H9 (cell line): ENCODE results near the gene ZNF429. TPM values are rescaled to one million over a fixed set of nuclear protein-coding genes. Genes with fewer than 3 reads are reported as not detected.

Experiments used
- DNase-seq: peaks from one replicate; pipeline ENCODE4 v3.0.0-alpha.2; 2017
- H2AFZ ChIP-seq: one replicate; pipeline ENCODE4 v1.6.1; 2013; ENCODE audit warnings: mild to moderate bottlenecking, low read length, control low read depth, moderate library complexity
- H2AK5ac ChIP-seq: 2 replicates; pipeline ENCODE4 v1.6.1; 2013; ENCODE audit warnings: low read length, control low read depth, mixed read lengths; ENCODE audit not compliant: insufficient read length
- H2BK120ac ChIP-seq: one replicate; pipeline ENCODE4 v1.6.1; 2013; ENCODE audit warnings: low read depth, mild to moderate bottlenecking, low read length, control low read depth, inconsistent platforms; ENCODE audit not compliant: poor library complexity, severe bottlenecking
- H2BK12ac ChIP-seq: 2 replicates; pipeline ENCODE4 v1.6.1; 2013; ENCODE audit warnings: low read length, control low read depth, mixed read lengths, low read depth; ENCODE audit not compliant: insufficient read length
- H2BK15ac ChIP-seq: 2 replicates; pipeline ENCODE4 v1.6.1; 2013; ENCODE audit warnings: low read depth, low read length, control low read depth
- H2BK20ac ChIP-seq: one replicate; pipeline ENCODE4 v1.6.1; 2013; ENCODE audit warnings: low read depth, mild to moderate bottlenecking, low read length, control low read depth, inconsistent platforms; ENCODE audit not compliant: poor library complexity, severe bottlenecking
- H2BK5ac ChIP-seq: 2 replicates; pipeline ENCODE4 v1.6.1; 2013; ENCODE audit warnings: low read length, control low read depth, mixed read lengths; ENCODE audit not compliant: insufficient read length
- H3K14ac ChIP-seq: 2 replicates; pipeline ENCODE4 v1.6.1; 2013; ENCODE audit warnings: low read length, control low read depth; ENCODE audit not compliant: insufficient read depth
- H3K18ac ChIP-seq: 2 replicates; pipeline ENCODE4 v1.6.1; 2013; ENCODE audit warnings: low read depth, mild to moderate bottlenecking, mixed read lengths, low read length, control low read depth; ENCODE audit not compliant: insufficient read length
- H3K23ac ChIP-seq: 2 replicates; pipeline ENCODE4 v1.6.1; 2013; ENCODE audit warnings: low read length, control low read depth, mixed read lengths, low read depth; ENCODE audit not compliant: insufficient read length
- H3K23me2 ChIP-seq: 2 replicates; pipeline ENCODE4 v1.6.1; 2013; ENCODE audit warnings: low read depth, mild to moderate bottlenecking, mixed read lengths, low read length, control low read depth; ENCODE audit not compliant: insufficient read length, poor library complexity, severe bottlenecking
- H3K27ac ChIP-seq: 2 replicates; pipeline ENCODE4 v1.5.1; 2013; ENCODE audit warnings: low read length, control low read depth, mixed read lengths, low read depth; ENCODE audit not compliant: insufficient read length
- H3K27me3 ChIP-seq: 2 replicates; pipeline ENCODE4 v1.6.1; 2013; ENCODE audit warnings: low read length, control low read depth, inconsistent platforms; ENCODE audit not compliant: insufficient read depth
- H3K4ac ChIP-seq: 2 replicates; pipeline ENCODE4 v1.6.1; 2013; ENCODE audit warnings: low read depth, mild to moderate bottlenecking, control low read depth, inconsistent platforms, low read length, moderate library complexity
- H3K4me1 ChIP-seq: 2 replicates; pipeline ENCODE4 v1.6.1; 2013; ENCODE audit warnings: low read length, control low read depth, inconsistent platforms; ENCODE audit not compliant: insufficient read depth
- H3K4me2 ChIP-seq: 2 replicates; pipeline ENCODE4 v1.6.1; 2013; ENCODE audit warnings: low read length, control low read depth, mixed read lengths; ENCODE audit not compliant: insufficient read length, insufficient read depth
- H3K56ac ChIP-seq: 2 replicates; pipeline ENCODE4 v1.6.1; 2013; ENCODE audit warnings: low read depth, mild to moderate bottlenecking, mixed read lengths, low read length, control low read depth; ENCODE audit not compliant: insufficient read length
- H3K79me1 ChIP-seq: 2 replicates; pipeline ENCODE4 v1.6.1; 2013; ENCODE audit warnings: low read depth, mild to moderate bottlenecking, moderate library complexity, low read length, control low read depth, inconsistent platforms; ENCODE audit not compliant: insufficient read depth, poor library complexity, severe bottlenecking
- H3K79me2 ChIP-seq: 2 replicates; pipeline ENCODE4 v1.6.1; 2013; ENCODE audit warnings: low read length, control low read depth, inconsistent platforms; ENCODE audit not compliant: insufficient read depth
- H3K9ac ChIP-seq: 2 replicates; pipeline ENCODE4 v1.6.1; 2013; ENCODE audit warnings: low read length, control low read depth, mixed read lengths; ENCODE audit not compliant: insufficient read length; ENCODE audit errors: extremely low read depth
- H3K9me3 ChIP-seq: one replicate; pipeline ENCODE4 v1.6.1; 2013; ENCODE audit warnings: low read depth, low read length, inconsistent platforms; ENCODE audit not compliant: control insufficient read depth
- H3T11ph ChIP-seq: one replicate; pipeline ENCODE4 v1.6.1; 2013; ENCODE audit warnings: mild to moderate bottlenecking, low read length, control low read depth, inconsistent platforms
- H4K20me1 ChIP-seq: one replicate; pipeline ENCODE4 v1.6.1; 2013; ENCODE audit not compliant: control insufficient read depth, insufficient read length, insufficient read depth
- H4K5ac ChIP-seq: 2 replicates; pipeline ENCODE4 v1.6.1; 2013; ENCODE audit warnings: low read depth, mild to moderate bottlenecking, mixed read lengths, low read length, control low read depth; ENCODE audit not compliant: insufficient read length
- H4K8ac ChIP-seq: replicated peaks from 2 replicates; pipeline ENCODE4 v1.6.1; 2013; ENCODE audit warnings: low read length, control low read depth, mixed read lengths, low read depth; ENCODE audit not compliant: insufficient read length
- H4K91ac ChIP-seq: 2 replicates; pipeline ENCODE4 v1.6.1; 2013; ENCODE audit warnings: low read depth, mild to moderate bottlenecking, moderate library complexity, mixed read lengths, low read length, control low read depth; ENCODE audit not compliant: insufficient read length
- H3K27ac Mint-ChIP-seq, 3 experiments: 2 replicates in 2 of 3; 3 replicates in 1 of 3; pipeline ENCODE4 v1.8.0; 2020 to 2021; ENCODE audit warnings: mixed read lengths in 3 of 3, mild to moderate bottlenecking in 1 of 3, moderate library complexity in 1 of 3
- H3K27me3 Mint-ChIP-seq: 2 replicates; pipeline ENCODE4 v1.8.0; 2021; ENCODE audit warnings: low read depth, mild to moderate bottlenecking, moderate library complexity, mixed read lengths
- H3K36me3 Mint-ChIP-seq, 3 experiments: 2 replicates in 2 of 3; 3 replicates in 1 of 3; pipeline ENCODE4 v1.8.0; 2020 to 2021; ENCODE audit warnings: low read depth in 3 of 3, mixed read lengths in 3 of 3; ENCODE audit not compliant: insufficient read depth in 1 of 3
- H3K4me1 Mint-ChIP-seq, 2 experiments: 2 replicates each; pipeline ENCODE4 v1.8.0; 2020; ENCODE audit warnings: mixed read lengths in 2 of 2
- H3K4me3 Mint-ChIP-seq, 2 experiments: 2 replicates in 1 of 2; 3 replicates in 1 of 2; pipeline ENCODE4 v1.8.0; 2020 to 2021; ENCODE audit warnings: mild to moderate bottlenecking in 2 of 2, mixed read lengths in 2 of 2, moderate library complexity in 1 of 2
- H3K9me3 Mint-ChIP-seq, 2 experiments: 2 replicates in 1 of 2; 3 replicates in 1 of 2; pipeline ENCODE4 v1.8.0; 2020; ENCODE audit warnings: mild to moderate bottlenecking in 2 of 2, mixed read lengths in 2 of 2, moderate library complexity in 1 of 2
- WGBS: extraction: QIAGEN DNeasy Blood & Tissue Kit; methylation state at CpG from one replicate; pipeline ENCODE4 v1.1.7; 2013; ENCODE audit warnings: missing lambda C conversion rate, low lambda C conversion rate, mixed read lengths; ENCODE audit not compliant: insufficient read length; ENCODE audit errors: extremely low coverage; 5-methylcytosine and 5-hydroxymethylcytosine counted together
- total RNA-seq: library from RNA; stranded (reverse); gene quantifications from 2 replicates; pipeline ENCODE4 v1.2.1, GENCODE V29; 2021
- TF ChIP-seq, protein P1 (sequence below): fragments of 200-600 bp; sonication (generic); conservative IDR thresholded peaks from 3 replicates; pipeline ENCODE4 v1.8.0; 2021; ENCODE audit warnings: antibody characterized with exemption, mild to moderate bottlenecking

ZNF429 gene
- total RNA-seq, 1 experiment from 2014 or later: 11.2 TPM

DNA sequence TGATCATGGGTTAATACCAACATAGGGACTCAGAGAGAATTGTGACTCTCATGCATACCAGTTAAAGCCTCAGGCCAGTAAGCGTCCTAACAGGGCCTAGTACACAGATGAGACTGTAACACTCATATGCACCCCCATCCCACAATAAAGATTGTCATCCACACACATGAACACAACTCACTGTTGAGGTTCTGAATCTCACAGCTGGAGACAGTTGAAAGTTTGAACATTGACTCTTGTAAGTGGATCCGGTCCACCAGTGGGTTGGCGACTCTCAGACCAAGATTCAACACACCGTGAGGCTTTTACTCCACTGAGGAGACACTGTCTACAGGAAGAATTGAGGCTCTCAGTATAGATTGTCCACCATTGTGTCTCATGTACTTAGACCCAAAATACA lies 88.1 kb downstream of the ZNF429 start:
- peaks cover 42% of the 10 kb centered on the region for H3K9me3 ChIP-seq
- WGBS: no CpG with 5 or more reads among the region's 4 CpGs
- no peak overlapping the region for H3K23ac ChIP-seq
- H2BK20ac ChIP-seq: no peak overlapping the region
- peaks cover 0 to 6% (median 3%) of the 10 kb centered on the region in 3 experiments; a peak in 4 of 7 replicates for H3K36me3 Mint-ChIP-seq
- H3K18ac ChIP-seq: no peak overlapping the region
- H3K79me2 ChIP-seq: no peaks in the 10 kb centered on the region
- H2BK120ac ChIP-seq: no peak overlapping the region
- no peaks in the 10 kb centered on the region for H3K4me1 ChIP-seq
- H2AK5ac ChIP-seq: no peak overlapping the region
- H3K4me2 ChIP-seq: no peak overlapping the region
- no peak overlapping the region for H3K27ac ChIP-seq
- no peak overlapping the region for H4K5ac ChIP-seq
- no peaks in the 10 kb centered on the region for H3K79me1 ChIP-seq
- no peak overlapping the region for H3K4ac ChIP-seq
- no peak overlapping the region for H3K4me3 Mint-ChIP-seq
- H2BK12ac ChIP-seq: no peak overlapping the region
- H4K20me1 ChIP-seq: no peaks in the 10 kb centered on the region
- no peak overlapping the region for H3K9ac ChIP-seq
- TF ChIP-seq, protein P1, sequence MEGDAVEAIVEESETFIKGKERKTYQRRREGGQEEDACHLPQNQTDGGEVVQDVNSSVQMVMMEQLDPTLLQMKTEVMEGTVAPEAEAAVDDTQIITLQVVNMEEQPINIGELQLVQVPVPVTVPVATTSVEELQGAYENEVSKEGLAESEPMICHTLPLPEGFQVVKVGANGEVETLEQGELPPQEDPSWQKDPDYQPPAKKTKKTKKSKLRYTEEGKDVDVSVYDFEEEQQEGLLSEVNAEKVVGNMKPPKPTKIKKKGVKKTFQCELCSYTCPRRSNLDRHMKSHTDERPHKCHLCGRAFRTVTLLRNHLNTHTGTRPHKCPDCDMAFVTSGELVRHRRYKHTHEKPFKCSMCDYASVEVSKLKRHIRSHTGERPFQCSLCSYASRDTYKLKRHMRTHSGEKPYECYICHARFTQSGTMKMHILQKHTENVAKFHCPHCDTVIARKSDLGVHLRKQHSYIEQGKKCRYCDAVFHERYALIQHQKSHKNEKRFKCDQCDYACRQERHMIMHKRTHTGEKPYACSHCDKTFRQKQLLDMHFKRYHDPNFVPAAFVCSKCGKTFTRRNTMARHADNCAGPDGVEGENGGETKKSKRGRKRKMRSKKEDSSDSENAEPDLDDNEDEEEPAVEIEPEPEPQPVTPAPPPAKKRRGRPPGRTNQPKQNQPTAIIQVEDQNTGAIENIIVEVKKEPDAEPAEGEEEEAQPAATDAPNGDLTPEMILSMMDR: no peak
- H4K91ac ChIP-seq: no peak overlapping the region
- no peak for DNase-seq
- H3K27me3 Mint-ChIP-seq: peaks cover 8% of the 10 kb centered on the region
- H2AFZ ChIP-seq: no peak overlapping the region
- no peak overlapping the region for H2BK5ac ChIP-seq
- no peaks in the 10 kb centered on the region for H3K27me3 ChIP-seq
- H3K23me2 ChIP-seq: no peaks in the 10 kb centered on the region
- no peak overlapping the region for H3K14ac ChIP-seq
- peaks cover 66 to 80% of the 10 kb centered on the region in 2 experiments for H3K9me3 Mint-ChIP-seq
- H3K4me1 Mint-ChIP-seq: peaks cover 4 to 5% of the 10 kb centered on the region in 2 experiments; a peak in 2 of 4 replicates
- H4K8ac ChIP-seq: no peak overlapping the region
- no peak overlapping the region for H3T11ph ChIP-seq
- H2BK15ac ChIP-seq: no peak overlapping the region
- no peak overlapping the region for H3K27ac Mint-ChIP-seq
- H3K56ac ChIP-seq: no peak overlapping the region
